Motor neuron (in vitro differentiated cells): Measurements from ENCODE around the gene SLC35E3. TPM values are rescaled to one million over a fixed set of nuclear protein-coding genes. Genes with fewer than 3 reads are reported as not detected.

ENCODE experiments used
- ATAC-seq, 8 experiments: fragments of 200-7000 bp; cut with Tn5 transposase; replicated peaks in 6 of 8; 2 replicates each; pipeline ENCODE4 v1.8.0; 2021; ENCODE audit warnings: mild to moderate bottlenecking in 8 of 8, moderate library complexity in 8 of 8
- H3K27ac ChIP-seq, 2 donors: fragments of 250-450 bp; sonication (Bioruptor Pico); 2 replicates each; pipeline ENCODE4 v1.9.0; 2021; ENCODE audit warnings: antibody characterized with exemption in 2 of 2, mild to moderate bottlenecking in 2 of 2, moderate library complexity in 1 of 2
- H3K4me1 ChIP-seq, 2 donors: fragments of 250-450 bp; sonication (Bioruptor Pico); replicated peaks in 1 of 2; 2 replicates each; pipeline ENCODE4 v1.6.1; 2021; ENCODE audit warnings: antibody characterized with exemption in 2 of 2, mild to moderate bottlenecking in 2 of 2, moderate library complexity in 1 of 2
- H3K4me3 ChIP-seq, 5 donors: fragments of 250-450 bp; sonication (Bioruptor Pico); 2 replicates each; pipeline ENCODE4 v1.9.0; 2021; ENCODE audit warnings: antibody characterized with exemption in 5 of 5, mild to moderate bottlenecking in 5 of 5, moderate library complexity in 4 of 5
- WGBS, 10 experiments: fragments of 450-650 bp; shearing (Covaris generic); methylation state at CpG; one replicate each; pipeline ENCODE4 v1.0.0; 2022; 5-methylcytosine and 5-hydroxymethylcytosine counted together
- in situ Hi-C, 9 experiments: fragments of 400-800 bp; cut with MboI; loops; one replicate each; pipeline ENCODE4 v1.15.0; 2021; ENCODE audit warnings: low sequenced_read_pairs in 9 of 9, low pct_unique_long_range_greater_than_20kb in 2 of 9; ENCODE audit not compliant: unreplicated experiment in 9 of 9
- total RNA-seq, 8 experiments: library from RNA; unstranded; fragments of 300-600 nt; gene quantifications; 2 replicates each; pipeline versions ENCODE4 v1.2.3 to v1.2.4, GENCODE V29; 2022

SLC35E3 gene
- total RNA-seq, 8 experiments from 2014 or later: 2.7 to 7.2 (median 5.5) TPM

DNA sequence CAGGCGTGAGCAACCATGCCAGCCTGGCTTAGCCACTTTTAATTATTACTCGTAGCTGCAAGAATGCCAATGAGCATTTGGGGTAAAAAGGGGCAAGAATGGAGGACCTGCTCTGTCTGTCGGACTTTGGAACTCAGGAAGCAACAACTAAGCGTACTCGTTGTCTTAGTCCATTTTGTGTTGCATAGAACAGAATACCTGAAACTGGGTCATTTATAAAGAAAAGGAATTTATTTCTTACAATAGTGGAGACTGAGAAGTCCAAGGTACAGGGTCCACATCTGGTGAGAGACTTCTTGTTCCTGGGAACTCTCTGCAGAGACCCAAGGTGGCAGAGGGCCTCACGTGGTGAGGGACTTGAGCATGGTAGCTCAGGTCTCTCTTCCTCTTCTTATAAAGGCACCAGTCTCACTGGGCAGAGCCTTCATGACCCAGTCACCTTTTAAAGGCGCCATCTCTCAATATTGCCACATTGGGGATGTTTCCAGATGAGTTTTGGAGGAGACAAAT, 29.2 kb downstream of the SLC35E3 start:
- 73 to 100% (median 100%) methylated on average over 1 to 5 of the region's 7 CpGs; no CpG with 5 or more reads in 1 of the 10 experiments for WGBS, 10 experiments
- in situ Hi-C loops: no loop called here
- ATAC-seq: no peak
- Histone ChIP-seq H3K4me1 (no peaks in the 10 kb centered on the region), H3K27ac (no peak overlapping the region), H3K4me3 (no peak overlapping the region)

DNA sequence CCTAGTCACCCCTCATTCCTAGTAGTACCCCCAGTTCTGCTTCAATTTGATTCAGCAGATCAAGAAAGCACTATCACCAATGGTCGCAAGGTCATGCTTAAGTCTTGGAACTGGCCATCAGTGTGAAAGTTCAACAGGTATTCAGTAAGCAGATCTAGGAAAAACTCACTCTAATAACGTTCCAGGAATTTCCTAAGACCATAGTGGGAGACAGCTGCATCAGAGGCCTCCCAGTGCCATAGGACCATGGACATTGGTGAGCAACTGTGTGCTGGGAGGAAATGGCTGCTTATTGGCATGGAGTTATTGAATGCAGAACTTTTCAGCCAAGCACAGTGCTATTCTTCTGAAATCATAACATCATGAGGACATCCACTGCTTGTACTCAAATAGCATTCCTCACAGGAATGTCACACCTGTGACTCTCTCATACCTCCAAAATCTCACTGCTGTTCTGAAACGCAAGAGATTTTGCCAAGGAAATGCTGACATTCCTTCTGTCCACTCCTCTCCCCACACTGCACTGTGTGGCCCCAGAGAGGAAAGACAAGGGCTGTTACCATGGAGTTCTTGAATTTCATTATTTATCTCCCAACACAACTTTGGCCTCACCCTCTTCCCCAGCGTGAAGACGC, 31.1 kb downstream of the SLC35E3 start:
- peak in 1 of 8 experiments; percentile 59 for ATAC-seq
- 80 to 93% (median 86%) methylated on average over 2 to 5 of the region's 5 CpGs; no CpG with 5 or more reads in 6 of the 10 experiments for WGBS, 10 experiments
- H3K4me1 ChIP-seq: no peaks in the 10 kb centered on the region
- H3K27ac ChIP-seq: no peak overlapping the region
- in situ Hi-C loops: no loop called here
- no peak overlapping the region for H3K4me3 ChIP-seq

DNA sequence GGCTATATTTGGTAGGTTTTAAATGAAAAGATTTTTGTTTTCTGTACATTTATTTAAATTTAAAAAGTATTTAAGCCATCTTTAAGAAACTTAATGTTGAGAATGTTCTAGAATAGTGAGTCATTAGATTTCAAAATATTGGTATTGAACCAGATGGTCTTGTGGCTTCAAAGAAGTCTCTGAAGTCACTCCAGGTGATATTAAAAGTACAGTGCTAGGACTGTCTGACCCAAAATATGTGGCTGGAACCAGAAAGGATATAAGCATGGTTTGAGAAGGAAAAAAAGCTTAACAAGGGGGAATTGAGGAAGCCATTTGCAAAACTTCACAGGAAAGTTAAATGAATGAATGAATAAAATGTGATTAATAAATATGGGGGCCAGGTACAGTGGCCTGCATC, 33.3 kb downstream of the SLC35E3 start:
- no peak overlapping the region for H3K4me3 ChIP-seq
- no peak overlapping the region for H3K27ac ChIP-seq
- in situ Hi-C loops: no loop called here
- ATAC-seq: no peak
- no peaks in the 10 kb centered on the region for H3K4me1 ChIP-seq

DNA sequence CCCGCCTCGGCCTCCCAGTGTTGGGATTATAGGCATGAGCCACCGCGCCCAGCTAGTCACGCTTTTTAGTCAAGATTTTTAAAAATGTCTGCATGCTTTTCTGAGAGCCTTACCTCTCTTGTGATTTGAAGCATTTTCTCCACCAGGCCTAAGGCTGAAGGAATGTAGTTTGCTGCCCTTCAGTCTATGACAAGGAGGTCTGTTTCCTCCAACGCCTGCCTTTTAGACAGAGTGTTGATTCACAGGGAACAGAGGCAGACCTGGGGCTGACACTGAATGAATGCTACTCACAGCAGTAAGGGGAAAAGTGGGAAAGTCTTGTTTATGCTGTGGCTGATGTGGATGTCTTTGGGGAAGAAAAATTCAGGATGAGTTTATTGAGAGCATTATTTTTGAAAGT, 34.8 kb downstream of the SLC35E3 start:
- Histone ChIP-seq H3K4me1 (no peaks in the 10 kb centered on the region), H3K27ac (no peak overlapping the region), H3K4me3 (no peak overlapping the region)
- in situ Hi-C loops: no loop called here
- WGBS, 10 experiments: 50 to 100% (median 94%) methylated on average over 1 to 6 of the region's 6 CpGs; no CpG with 5 or more reads in 6 of the 10 experiments
- ATAC-seq: no peak

DNA sequence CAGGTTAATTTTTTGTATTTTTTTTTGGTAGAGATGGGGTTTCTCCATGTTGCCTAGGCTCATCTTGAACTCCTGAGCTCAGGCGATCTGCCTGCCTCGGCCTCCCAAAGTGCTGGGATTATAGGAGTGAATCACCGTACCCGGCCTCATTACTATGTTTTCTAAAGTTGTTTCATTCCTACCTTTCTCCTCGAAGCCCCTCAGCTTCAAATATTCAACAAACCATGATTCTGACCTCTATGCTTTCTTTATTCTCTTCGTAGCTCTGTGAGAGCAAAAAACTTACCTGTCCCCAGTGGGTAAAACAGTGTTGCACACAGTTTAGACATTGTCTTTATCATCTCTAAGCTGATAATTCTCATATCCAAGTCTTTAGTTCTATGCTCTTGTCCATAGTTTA, 35.8 kb downstream of the SLC35E3 start:
- WGBS, 10 experiments: 60 to 100% (median 92%) methylated on average over 1 to 6 of the region's 6 CpGs
- in situ Hi-C loops: no loop called here

DNA sequence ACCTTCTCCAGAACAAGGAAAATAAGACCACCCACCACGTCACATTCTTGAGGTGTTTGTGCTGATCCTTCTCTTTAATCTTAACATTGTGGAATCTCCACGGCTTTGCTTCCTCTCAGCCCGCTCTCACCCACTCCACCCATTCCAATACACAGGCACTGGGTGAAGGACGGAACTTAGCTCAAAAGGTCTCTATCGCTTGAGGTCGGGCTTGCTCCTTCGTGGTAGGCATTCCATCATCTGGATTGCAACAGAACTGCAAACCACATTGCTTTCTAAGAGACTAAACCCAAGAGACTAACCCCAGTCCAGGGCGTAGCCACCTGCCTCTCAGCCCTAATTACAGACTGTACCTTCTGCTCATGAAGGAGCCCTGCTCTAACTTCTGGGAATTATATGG, 38.0 kb downstream of the SLC35E3 start:
- Histone ChIP-seq H3K4me3 (no peak overlapping the region), H3K27ac (no peak overlapping the region), H3K4me1 (no peaks in the 10 kb centered on the region)
- no peak for ATAC-seq
- in situ Hi-C loops: no loop called here
- 64 to 94% (median 87%) methylated on average over 2 to 8 of the region's 8 CpGs; no CpG with 5 or more reads in 1 of the 10 experiments for WGBS, 10 experiments

More for the DNA sequence above, 35.8 kb downstream of the SLC35E3 start:
- no peak for ATAC-seq
- no peak overlapping the region for H3K4me3 ChIP-seq
- no peaks in the 10 kb centered on the region for H3K4me1 ChIP-seq
- no peak overlapping the region for H3K27ac ChIP-seq

DNA sequence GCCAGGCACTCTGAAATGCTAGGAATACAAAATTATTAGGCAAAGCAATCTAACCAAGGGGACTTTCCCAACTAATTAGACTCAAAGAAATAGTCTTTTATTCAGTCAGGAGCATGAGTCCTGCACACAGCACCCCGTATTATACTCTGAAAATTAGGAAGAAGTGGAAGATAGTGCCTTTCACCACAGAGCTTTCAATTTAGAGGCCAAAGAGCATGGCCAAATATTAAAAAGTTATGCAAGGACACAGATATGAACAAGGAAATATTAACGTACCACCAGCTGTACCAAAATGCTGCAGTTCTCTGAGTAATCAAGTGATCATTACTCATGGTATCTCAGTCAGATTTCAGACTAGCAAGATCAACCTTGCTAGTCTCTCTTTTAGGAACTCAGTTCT, 39.4 kb downstream of the SLC35E3 start:
- Histone ChIP-seq H3K4me1 (no peaks in the 10 kb centered on the region), H3K27ac (no peak overlapping the region), H3K4me3 (no peak overlapping the region)
- in situ Hi-C loops: no loop called here
- 13 to 100% (median 86%) methylated on average over 1 to 2 of the region's 2 CpGs; no CpG with 5 or more reads in 1 of the 10 experiments for WGBS, 10 experiments
- ATAC-seq: no peak

DNA sequence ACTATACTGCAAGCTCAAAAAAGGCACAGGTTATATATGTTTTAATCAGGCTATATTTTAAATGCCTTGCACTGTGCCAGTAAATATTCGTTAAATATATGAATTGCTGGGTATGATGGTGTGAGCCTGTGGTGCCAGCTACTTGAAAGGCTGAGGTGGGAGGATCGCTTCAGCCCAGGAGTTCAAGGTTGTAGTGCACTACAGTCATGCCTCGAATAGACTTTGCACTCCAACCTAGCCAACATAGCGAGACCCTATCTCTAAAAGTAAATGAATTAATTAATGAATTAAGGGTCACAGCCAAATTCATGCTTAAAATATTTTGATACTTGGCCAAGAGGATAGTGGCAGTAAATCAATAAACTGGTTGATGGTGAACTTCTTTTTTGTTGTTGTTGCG, 39.8 kb downstream of the SLC35E3 start:
- H3K4me3 ChIP-seq: no peak overlapping the region
- WGBS, 10 experiments: 67 to 95% (median 87%) methylated on average over 1 to 5 of the region's 5 CpGs; no CpG with 5 or more reads in 2 of the 10 experiments
- ATAC-seq: no peak
- no peaks in the 10 kb centered on the region for H3K4me1 ChIP-seq
- in situ Hi-C loops: no loop called here
- H3K27ac ChIP-seq: no peak overlapping the region

DNA sequence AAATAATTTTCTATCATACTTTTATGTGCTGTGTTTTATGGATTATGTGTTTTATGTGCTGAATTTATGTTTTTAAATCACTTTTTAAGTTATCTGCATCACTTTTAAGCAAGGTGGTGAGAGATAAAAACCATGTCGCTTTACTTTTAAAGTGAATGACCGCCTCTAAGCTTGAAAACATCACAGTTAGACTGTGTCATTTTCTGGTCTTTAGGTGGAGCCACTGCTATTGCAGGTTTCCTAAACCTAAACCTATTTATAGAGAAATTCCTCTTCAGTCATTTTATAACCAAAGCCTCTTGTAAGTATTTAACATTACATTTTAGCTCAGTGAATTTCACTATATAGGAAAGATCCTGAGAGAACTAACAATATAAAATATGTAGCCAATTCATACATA, 41.0 kb downstream of the SLC35E3 start:
- H3K4me3 ChIP-seq: no peak overlapping the region
- peak in 2 of 8 experiments; percentile 59 to 65 for ATAC-seq
- no peak overlapping the region for H3K27ac ChIP-seq
- no peaks in the 10 kb centered on the region for H3K4me1 ChIP-seq
- 89 to 100% (median 94%) methylated on average over 1 to 2 of the region's 2 CpGs; no CpG with 5 or more reads in 2 of the 10 experiments for WGBS, 10 experiments
- in situ Hi-C loops: no loop called here

DNA sequence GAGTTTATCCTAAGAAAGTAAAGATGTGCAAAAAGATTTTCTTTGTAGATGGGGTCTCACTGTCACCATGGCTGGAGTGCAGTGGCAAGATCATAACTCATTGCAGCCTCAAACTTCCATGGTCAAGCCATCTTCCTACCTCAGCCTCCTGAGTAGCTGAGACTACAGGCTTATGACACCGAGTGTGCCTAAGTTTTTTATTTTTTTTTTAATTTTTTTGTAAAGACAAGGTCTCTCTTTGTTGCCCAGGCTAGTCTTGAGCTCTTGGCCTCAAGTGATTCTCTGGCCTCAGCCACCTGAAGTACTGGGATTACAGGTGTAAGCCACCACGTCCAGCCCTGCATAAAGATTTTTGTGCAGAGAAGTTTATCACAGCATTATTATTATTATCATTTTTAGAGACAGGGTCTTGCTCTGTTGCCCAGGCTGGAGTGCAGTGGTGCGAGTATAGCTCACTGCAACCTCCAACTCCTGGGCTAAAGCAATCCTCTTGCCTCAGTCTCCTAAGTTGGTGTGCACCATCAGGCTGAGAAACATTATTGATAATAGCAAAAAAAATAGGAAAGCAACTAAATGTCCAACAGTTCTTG, 42.7 kb downstream of the SLC35E3 start:
- in situ Hi-C loops: no loop called here
- no peak overlapping the region for H3K27ac ChIP-seq
- no peak overlapping the region for H3K4me3 ChIP-seq
- no peak for ATAC-seq
- H3K4me1 ChIP-seq: no peaks in the 10 kb centered on the region
- WGBS, 10 experiments: 50 to 100% (median 86%) methylated on average over 1 to 3 of the region's 3 CpGs; no CpG with 5 or more reads in 2 of the 10 experiments

DNA sequence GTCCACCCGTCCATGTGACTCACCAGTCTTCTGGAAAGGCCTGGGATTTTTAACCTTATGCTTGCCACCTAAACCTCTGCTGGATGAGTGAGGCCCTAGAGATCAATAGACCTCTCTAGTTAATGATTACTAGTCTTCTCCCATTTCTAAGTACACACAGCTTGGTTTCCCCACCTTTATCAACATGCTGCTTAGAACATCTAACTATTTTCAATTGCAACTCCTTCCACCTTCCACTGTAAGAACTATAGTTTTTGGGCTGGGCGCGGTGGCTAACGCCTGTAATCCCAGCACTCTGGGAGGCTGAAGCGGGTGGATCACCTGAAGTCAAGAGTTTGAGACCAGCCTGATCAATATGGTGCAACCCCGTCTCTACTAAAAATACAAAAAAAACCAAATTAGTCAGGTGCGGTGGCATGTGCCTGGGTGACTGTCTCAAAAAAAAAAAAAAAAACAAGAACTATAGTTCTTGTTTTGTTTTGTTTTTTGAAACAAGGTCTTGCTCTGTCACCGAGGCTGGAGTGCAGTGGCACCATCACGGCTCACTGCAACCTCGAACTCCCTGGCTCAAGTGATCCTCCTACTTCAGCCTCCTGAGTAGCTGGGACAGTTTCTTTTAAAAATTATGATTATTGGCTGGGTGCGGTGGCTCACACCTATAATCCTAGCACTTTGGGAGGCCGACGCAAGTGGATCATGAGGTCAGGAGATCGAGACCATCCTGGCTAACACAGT, 43.3 kb downstream of the SLC35E3 start:
- H3K4me1 ChIP-seq: no peaks in the 10 kb centered on the region
- no peak for ATAC-seq
- no peak overlapping the region for H3K27ac ChIP-seq
- 50 to 100% (median 97%) methylated on average over 1 to 13 of the region's 14 CpGs; no CpG with 5 or more reads in 1 of the 10 experiments for WGBS, 10 experiments
- H3K4me3 ChIP-seq: no peak overlapping the region
- in situ Hi-C loops: no loop called here

DNA sequence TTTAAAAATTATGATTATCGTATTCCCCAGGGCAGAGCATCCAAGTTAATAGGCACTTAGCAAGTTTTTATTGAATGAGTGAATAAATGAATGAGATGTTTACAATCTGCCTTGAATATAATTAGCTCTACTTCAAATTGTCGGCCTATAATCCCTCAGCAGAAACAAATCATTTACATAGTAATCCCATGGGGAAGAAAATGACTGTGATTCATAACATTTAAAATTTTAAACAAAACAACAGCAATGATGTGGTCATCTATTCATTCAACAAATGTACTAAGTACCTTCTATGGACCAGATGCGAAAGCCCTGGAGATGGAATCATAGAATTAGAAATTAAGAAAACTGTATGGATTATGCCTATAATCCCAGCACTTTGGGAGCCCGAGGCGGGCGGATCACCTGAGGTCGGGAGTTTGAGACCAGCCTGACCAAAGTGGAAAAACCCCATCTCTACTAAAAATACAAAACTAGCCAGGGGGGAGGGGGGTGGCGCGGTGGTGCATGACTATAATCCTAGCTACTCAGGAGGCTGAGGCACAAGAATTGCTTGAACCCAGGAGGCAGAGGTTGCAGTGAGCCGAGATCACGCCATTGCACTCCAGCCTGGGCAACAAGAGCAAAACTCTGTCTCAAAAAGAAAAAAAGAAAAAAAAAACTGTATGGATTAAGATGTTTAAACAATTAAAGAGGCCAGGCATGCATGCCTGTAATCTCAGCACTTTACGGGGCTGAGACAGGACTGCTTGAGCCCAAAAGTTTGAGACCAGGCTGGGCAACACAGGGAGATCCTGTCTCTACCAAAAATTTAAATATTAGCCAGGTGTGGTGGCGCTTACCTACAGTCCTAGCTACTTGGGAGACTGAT, 44.3 kb downstream of the SLC35E3 start:
- WGBS, 10 experiments: 58 to 100% (median 91%) methylated on average over 2 to 11 of the region's 13 CpGs; no CpG with 5 or more reads in 1 of the 10 experiments
- ATAC-seq: no peak
- no peak overlapping the region for H3K4me3 ChIP-seq
- H3K27ac ChIP-seq: no peak overlapping the region
- H3K4me1 ChIP-seq: no peaks in the 10 kb centered on the region
- in situ Hi-C loops: no loop called here

DNA sequence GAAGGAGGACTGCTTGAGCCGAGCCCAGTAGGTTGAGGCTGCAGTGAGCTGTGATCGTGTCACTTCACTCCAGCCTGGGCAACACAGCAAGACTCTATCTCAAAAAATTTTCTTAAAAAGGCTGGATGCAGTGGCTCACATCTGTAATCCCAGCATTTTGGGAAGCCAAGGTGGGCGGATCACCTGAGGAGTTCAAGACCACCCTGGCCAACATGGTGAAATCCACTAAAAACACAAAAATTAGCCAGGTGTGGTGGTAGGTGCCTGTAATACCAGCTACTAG, 44.9 kb downstream of the SLC35E3 start:
- WGBS, 10 experiments: 50 to 100% (median 94%) methylated on average over 1 to 2 of the region's 3 CpGs; no CpG with 5 or more reads in 5 of the 10 experiments
- Histone ChIP-seq H3K4me3 (no peak overlapping the region), H3K4me1 (no peaks in the 10 kb centered on the region), H3K27ac (no peak overlapping the region)
- in situ Hi-C loops: no loop called here
- no peak for ATAC-seq
